CD4-positive, alpha-beta T cell (primary cell): ENCODE measurements around the gene PRKCG. TPM values are rescaled to one million over a fixed set of nuclear protein-coding genes. Genes with fewer than 3 reads are reported as not detected.

Source experiments
- ATAC-seq: fragments of 200-7000 bp; cut with Tn5 transposase; one replicate; pipeline ENCODE4 v1.10.0; 2022; ENCODE audit warnings: mild to moderate bottlenecking; ENCODE audit not compliant: poor library complexity
- CTCF ChIA-PET: fragments of 350-600 bp; sonication (Branson Sonifier 250); formaldehyde crosslinking; loops from one replicate; lab custom pipeline; 2021; ENCODE audit warnings: antibody characterized with exemption, inconsistent platforms; lab: Charles Lee
- POLR2A ChIA-PET: fragments of 350-600 bp; sonication (Branson Sonifier 250); formaldehyde crosslinking; loops from one replicate; lab custom pipeline; 2021; ENCODE audit warnings: antibody characterized with exemption, inconsistent platforms; lab: Charles Lee
- DNase-seq, 14 experiments: peaks; one replicate each; pipeline ENCODE4 v3.0.0-alpha.2; 2013 to 2020; ENCODE audit warnings: mixed read lengths in 2 of 14
- H3K27ac ChIP-seq, 2 donors: one replicate each; pipeline versions ENCODE4 v1.5.1 to v1.7.0; 2013; ENCODE audit warnings: low read length in 2 of 2, low read depth in 1 of 2, mild to moderate bottlenecking in 1 of 2
- H3K27me3 ChIP-seq, 2 experiments: 1 replicate in 1 of 2; 2 replicates in 1 of 2; pipeline versions ENCODE4 v1.6.1 to v1.7.0; 2013; ENCODE audit warnings: low read length in 2 of 2, control low read depth in 1 of 2, mild to moderate bottlenecking in 1 of 2, moderate library complexity in 1 of 2; ENCODE audit not compliant: insufficient read depth in 2 of 2, control insufficient read depth in 1 of 2
- H3K36me3 ChIP-seq: one replicate; pipeline ENCODE4 v1.6.1; 2013; ENCODE audit warnings: low read length, control low read depth; ENCODE audit not compliant: insufficient read depth
- H3K4me1 ChIP-seq: one replicate; pipeline ENCODE4 v1.6.1; 2013; ENCODE audit warnings: low read length, control low read depth; ENCODE audit not compliant: insufficient read depth
- H3K4me3 ChIP-seq: one replicate; pipeline ENCODE4 v1.5.1; 2013; ENCODE audit warnings: mild to moderate bottlenecking, low read length, moderate library complexity
- H3K9me3 ChIP-seq, 2 experiments: 1 replicate in 1 of 2; 2 replicates in 1 of 2; pipeline versions ENCODE4 v1.6.1 to v1.7.0; 2013; ENCODE audit warnings: low read length in 2 of 2, mild to moderate bottlenecking in 2 of 2, control low read depth in 1 of 2, moderate library complexity in 1 of 2; ENCODE audit not compliant: control insufficient read depth in 1 of 2, insufficient read depth in 1 of 2
- H3K27ac Mint-ChIP-seq: one replicate; pipeline ENCODE4 v1.8.0; 2020; ENCODE audit warnings: mixed read lengths
- H3K27me3 Mint-ChIP-seq: one replicate; pipeline ENCODE4 v1.8.0; 2021; ENCODE audit warnings: mixed read lengths
- H3K36me3 Mint-ChIP-seq: one replicate; pipeline ENCODE4 v1.8.0; 2021; ENCODE audit warnings: low read depth, mixed read lengths
- H3K4me1 Mint-ChIP-seq: one replicate; pipeline ENCODE4 v1.8.0; 2021; ENCODE audit warnings: low read depth, mixed read lengths
- H3K4me3 Mint-ChIP-seq: one replicate; pipeline ENCODE4 v1.8.0; 2020; ENCODE audit warnings: mild to moderate bottlenecking, mixed read lengths
- H3K9me3 Mint-ChIP-seq: one replicate; pipeline ENCODE4 v1.8.0; 2020; ENCODE audit warnings: mixed read lengths
- CTCF ChIP-seq: fragments of 200-600 bp; IDR thresholded peaks from one replicate; pipeline ENCODE4 v1.8.0; 2022; ENCODE audit warnings: antibody characterized with exemption, mild to moderate bottlenecking
- intact Hi-C, 2 experiments: fragments of 100-400 bp; cut with DNase I in 1 of 2; cut with micrococcal nuclease in 1 of 2; formaldehyde crosslinking; loops; one replicate each; pipeline versions ENCODE4 v1.15.1 to v1.9.0; 2023 to 2025; cut with DNase I, micrococcal nuclease
- total RNA-seq, 174 experiments: library from RNA in 2 of 174; stranded (reverse) in 2 of 174; gene quantifications; one replicate each; pipeline ENCODE4 v1.2.3 and lab custom pipeline; 2021 to 2026

The PRKCG gene
- total RNA-seq, 2 experiments from 2014 or later = 1.5 to 1.6 TPM

GRCh38 chr19:53907193-53907581 is 25.2 kb downstream of the PRKCG start:
- Mint-ChIP-seq H3K36me3 (no peaks in the 10 kb centered on the region), H3K4me1 (peaks cover 28% of the 10 kb centered on the region), H3K4me3 (no peak overlapping the region), H3K27ac (no peak overlapping the region), H3K27me3 (peaks cover 97% of the 10 kb centered on the region), H3K9me3 (peaks cover 3% of the 10 kb centered on the region)
- Histone ChIP-seq H3K4me1 (peaks cover 34% of the 10 kb centered on the region), H3K9me3 (peaks cover 0 to 34% of the 10 kb centered on the region in 2 experiments), H3K36me3 (no peaks in the 10 kb centered on the region), H3K4me3 (no peak overlapping the region), H3K27ac (no peak overlapping the region), H3K27me3 (peaks cover 64 to 68% of the 10 kb centered on the region in 2 experiments)
- ATAC-seq (no peak), DNase-seq (no peak)
- intact Hi-C loops = loop anchor here in 1 of 2 experiments (5.0 kb wide), 1 partner anchor 115 kb away; no protein-coding TSS in a partner anchor
- ChIA-PET CTCF (interaction anchor here (0.6 to 1.3 kb wide), 2 partner anchors 40 to 997 kb away, joined by 3 to 6 read pairs; partner anchors contain the start of gene MYADM), POLR2A (no interaction called here)
- TF ChIP-seq CTCF = no peak

- no peak overlapping the region for H3K27ac Mint-ChIP-seq
- DNase-seq = no peak
- H3K9me3 ChIP-seq = peaks cover 0 to 39% of the 10 kb centered on the region in 2 experiments
- H3K4me3 ChIP-seq = no peak overlapping the region
- no peak for TF ChIP-seq CTCF
- peak overlapping the region; percentile 44 for H3K4me3 Mint-ChIP-seq
- ATAC-seq = no peak
- H3K27me3 ChIP-seq = peaks cover 68 to 69% of the 10 kb centered on the region in 2 experiments
- H3K4me1 Mint-ChIP-seq = peaks cover 28% of the 10 kb centered on the region
- no peak overlapping the region for H3K27ac ChIP-seq
- peaks cover 34% of the 10 kb centered on the region for H3K4me1 ChIP-seq
- peaks cover 96% of the 10 kb centered on the region for H3K27me3 Mint-ChIP-seq
- H3K9me3 Mint-ChIP-seq = peaks cover 3% of the 10 kb centered on the region
- intact Hi-C loops = loop anchor here in 1 of 2 experiments (5.0 kb wide), 1 partner anchor 115 kb away; no protein-coding TSS in a partner anchor
- no peaks in the 10 kb centered on the region for H3K36me3 Mint-ChIP-seq
- ChIA-PET POLR2A (no interaction called here), CTCF (no interaction called here)
- H3K36me3 ChIP-seq = no peaks in the 10 kb centered on the region
Observed at GRCh38 chr19:53907690-53908089, 25.7 kb downstream of the PRKCG start.

- CTCF ChIA-PET = no interaction called here
- TF ChIP-seq CTCF = no peak
Observed at GRCh38 chr19:53908106-53908934, 26.3 kb downstream of the PRKCG start.

More at GRCh38 chr19:53908106-53908934, 26.3 kb downstream of the PRKCG start:
- peaks cover 69 to 71% of the 10 kb centered on the region in 2 experiments for H3K27me3 ChIP-seq
- H3K4me1 ChIP-seq = peaks cover 34% of the 10 kb centered on the region
- H3K36me3 Mint-ChIP-seq = no peaks in the 10 kb centered on the region
- DNase-seq (peak in 11 of 14 experiments; percentile 9 to 65 (median 40)), ATAC-seq (peak; percentile 73)
- no peaks in the 10 kb centered on the region for H3K36me3 ChIP-seq
- H3K27ac Mint-ChIP-seq = no peak overlapping the region
- no peak overlapping the region for H3K27ac ChIP-seq
- H3K27me3 Mint-ChIP-seq = peaks cover 90% of the 10 kb centered on the region
- peaks cover 28% of the 10 kb centered on the region for H3K4me1 Mint-ChIP-seq
- H3K9me3 ChIP-seq = peaks cover 0 to 41% of the 10 kb centered on the region in 2 experiments
- intact Hi-C loops = loop anchor here in 1 of 2 experiments (5.0 kb wide), 1 partner anchor 114 kb away; no protein-coding TSS in a partner anchor
- POLR2A ChIA-PET = no interaction called here
- no peaks in the 10 kb centered on the region for H3K9me3 Mint-ChIP-seq
- H3K4me3 ChIP-seq = no peak overlapping the region
- peak overlapping the region; percentile 44 for H3K4me3 Mint-ChIP-seq
